22Rv1 (cell line): ENCODE results near the gene GOLGA5.
"Not testable (repeated sequence)": the region's sequence is repeated elsewhere in the genome, so short reads cannot be mapped to it uniquely, and the experiment has no call there.

ENCODE experiments used
- H3K27ac ChIP-seq: fragments of 450-650 bp; 2 replicates; pipeline ENCODE4 v1.5.1; 2017
- ZFX ChIP-seq: fragments of 450-650 bp; IDR thresholded peaks from 2 replicates; pipeline ENCODE4 v1.6.1; 2017; ENCODE audit warnings: antibody characterized with exemption, borderline replicate concordance
- TF ChIP-seq, protein P1 (sequence below): fragments of 450-650 bp; IDR thresholded peaks from 2 replicates; pipeline ENCODE4 v1.5.1; 2017; ENCODE audit warnings: mild to moderate bottlenecking

GOLGA5 gene

DNA sequence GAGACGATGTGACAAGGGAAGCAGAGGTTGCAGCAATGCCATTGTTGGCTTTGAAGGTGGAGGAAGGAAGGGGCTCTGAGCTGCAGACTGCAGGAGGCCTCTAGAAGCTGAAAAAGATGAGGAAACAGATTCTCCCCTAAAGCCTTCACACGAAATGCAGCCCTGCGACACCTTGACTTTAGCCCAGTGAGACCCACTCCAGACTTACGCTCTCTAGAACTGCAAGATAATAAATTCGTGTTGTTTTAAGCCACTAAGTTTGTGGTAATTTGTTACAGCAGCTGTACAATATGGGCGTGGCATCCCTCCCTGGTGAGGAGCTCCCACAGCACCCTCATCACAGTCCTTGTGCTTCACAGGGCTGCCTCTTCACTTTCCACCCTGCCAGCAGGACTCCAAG lies 53.2 kb downstream of the GOLGA5 start:
- TF ChIP-seq, protein P1, sequence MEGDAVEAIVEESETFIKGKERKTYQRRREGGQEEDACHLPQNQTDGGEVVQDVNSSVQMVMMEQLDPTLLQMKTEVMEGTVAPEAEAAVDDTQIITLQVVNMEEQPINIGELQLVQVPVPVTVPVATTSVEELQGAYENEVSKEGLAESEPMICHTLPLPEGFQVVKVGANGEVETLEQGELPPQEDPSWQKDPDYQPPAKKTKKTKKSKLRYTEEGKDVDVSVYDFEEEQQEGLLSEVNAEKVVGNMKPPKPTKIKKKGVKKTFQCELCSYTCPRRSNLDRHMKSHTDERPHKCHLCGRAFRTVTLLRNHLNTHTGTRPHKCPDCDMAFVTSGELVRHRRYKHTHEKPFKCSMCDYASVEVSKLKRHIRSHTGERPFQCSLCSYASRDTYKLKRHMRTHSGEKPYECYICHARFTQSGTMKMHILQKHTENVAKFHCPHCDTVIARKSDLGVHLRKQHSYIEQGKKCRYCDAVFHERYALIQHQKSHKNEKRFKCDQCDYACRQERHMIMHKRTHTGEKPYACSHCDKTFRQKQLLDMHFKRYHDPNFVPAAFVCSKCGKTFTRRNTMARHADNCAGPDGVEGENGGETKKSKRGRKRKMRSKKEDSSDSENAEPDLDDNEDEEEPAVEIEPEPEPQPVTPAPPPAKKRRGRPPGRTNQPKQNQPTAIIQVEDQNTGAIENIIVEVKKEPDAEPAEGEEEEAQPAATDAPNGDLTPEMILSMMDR = no peak
- TF ChIP-seq ZFX = no peak
- H3K27ac ChIP-seq = no peak overlapping the region

DNA sequence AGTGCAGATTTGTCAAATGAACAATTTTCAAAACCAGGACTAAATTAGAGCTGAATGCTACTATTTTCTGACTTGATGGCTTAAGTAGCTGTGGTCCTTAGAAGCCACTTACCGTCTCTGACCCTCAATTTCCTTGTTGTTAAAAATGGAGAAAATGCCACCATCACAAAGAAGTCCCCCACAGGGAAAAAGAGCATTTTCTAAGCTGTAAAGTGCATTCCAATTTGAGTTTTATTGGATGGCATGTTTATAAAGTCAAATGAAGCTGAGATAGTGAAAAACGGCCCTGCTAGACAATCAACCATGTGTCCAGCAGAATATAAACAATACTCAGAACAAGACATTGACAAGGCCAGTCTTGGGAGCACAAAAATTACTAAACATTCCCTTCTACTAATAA lies 53.6 kb downstream of the GOLGA5 start:
- TF ChIP-seq ZFX = no peak
- TF ChIP-seq, protein P1 = no peak
- no peak overlapping the region for H3K27ac ChIP-seq

DNA sequence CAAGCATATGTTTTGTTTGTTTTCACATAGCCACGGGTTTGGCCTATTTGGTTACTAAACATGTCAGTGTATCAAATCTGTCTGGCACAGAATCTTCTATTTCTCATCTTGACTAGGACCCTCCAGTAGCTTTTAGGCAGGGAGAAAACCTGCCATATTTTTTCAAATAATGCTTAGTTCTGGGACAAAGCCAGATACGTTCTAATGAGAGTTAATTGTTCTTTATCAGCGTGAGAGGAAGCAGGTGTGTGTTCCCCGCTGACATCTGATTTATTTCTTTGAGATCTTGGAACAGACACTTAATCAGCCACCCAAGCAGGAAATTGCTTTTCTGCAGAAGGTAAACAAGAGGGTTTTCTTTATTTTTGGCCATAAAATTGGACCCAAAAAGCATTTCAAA lies 54.8 kb downstream of the GOLGA5 start:
- no peak overlapping the region for H3K27ac ChIP-seq
- TF ChIP-seq, protein P1 = no peak

DNA sequence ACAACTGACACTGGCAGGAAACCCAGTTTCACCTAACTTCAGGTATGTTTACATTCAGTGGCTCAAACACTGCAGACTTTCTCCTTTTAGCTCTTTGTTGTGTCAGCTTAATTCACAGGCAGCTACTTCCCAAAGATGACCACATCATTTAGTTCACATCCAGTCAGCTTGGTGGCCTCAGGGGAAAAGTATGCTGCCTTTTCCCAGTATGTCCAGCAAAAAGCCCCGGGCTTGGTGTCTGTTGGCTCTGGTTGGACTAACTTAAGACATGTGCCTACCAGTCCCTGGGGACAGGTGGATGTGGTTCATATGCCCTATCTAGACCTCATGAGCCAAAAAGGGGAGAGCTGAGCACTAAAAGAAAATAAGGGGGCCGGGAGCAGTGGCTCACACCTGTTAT lies 56.4 kb downstream of the GOLGA5 start:
- H3K27ac ChIP-seq = no peak overlapping the region
- TF ChIP-seq, protein P1 = no peak
- no peak for TF ChIP-seq ZFX

DNA sequence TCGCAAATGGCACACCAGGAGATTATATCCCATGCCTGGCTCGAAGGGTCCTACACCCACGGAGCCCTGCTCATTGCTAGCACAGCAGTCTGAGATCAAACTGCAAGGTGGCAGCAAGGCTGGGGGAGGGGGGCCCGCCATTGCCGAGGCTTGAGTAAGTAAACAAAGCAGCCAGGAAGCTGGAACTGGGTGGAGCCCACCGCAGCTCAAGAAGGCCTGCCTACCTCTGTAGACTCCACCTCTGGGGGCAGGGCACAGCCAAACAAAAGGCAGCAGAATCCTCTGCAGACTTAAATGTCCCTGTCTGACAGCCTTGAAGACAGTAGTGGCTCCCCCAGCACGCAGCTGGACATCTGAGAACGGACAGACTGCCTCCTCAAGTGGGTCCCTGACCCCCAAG lies 59.0 kb downstream of the GOLGA5 start:
- not testable (repeated sequence) for H3K27ac ChIP-seq

DNA sequence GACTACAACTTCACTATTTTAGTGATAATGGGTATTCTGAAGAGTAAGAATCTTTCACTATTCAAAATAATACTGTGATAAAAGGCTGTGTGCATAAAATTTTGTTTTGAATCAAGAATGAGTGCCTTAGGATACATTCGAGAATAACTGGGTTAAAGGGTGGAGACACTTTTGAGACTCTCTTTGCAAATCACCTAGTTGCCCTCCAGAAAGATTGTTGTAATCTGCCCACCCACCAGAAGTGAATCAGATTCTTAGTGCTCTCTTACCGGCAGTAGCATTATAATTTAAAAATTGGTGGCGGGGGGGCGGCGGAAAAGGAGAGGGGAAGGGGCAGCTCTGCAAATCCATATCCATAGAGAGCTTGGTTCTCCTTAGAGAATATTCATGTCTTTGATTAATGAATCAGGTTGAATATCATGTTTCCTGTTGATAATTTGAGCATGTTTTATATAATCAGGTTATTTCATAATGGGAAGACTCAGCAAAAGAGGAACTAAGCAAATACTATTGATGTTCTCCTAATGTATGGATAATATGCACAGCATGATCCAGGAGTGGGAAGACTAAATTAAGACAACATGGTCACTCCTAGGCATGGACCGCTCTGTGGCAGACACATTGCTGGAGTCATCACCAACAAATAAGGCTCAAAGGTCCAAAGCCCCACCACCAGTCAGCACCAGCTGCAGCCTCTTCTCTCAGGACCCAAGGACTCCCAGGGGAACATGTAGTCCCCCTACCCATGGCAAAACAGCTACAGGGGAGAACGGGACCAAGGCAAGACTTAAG lies 66.1 kb downstream of the GOLGA5 start:
- TF ChIP-seq, protein P1 = no peak
- no peak overlapping the region for H3K27ac ChIP-seq

DNA sequence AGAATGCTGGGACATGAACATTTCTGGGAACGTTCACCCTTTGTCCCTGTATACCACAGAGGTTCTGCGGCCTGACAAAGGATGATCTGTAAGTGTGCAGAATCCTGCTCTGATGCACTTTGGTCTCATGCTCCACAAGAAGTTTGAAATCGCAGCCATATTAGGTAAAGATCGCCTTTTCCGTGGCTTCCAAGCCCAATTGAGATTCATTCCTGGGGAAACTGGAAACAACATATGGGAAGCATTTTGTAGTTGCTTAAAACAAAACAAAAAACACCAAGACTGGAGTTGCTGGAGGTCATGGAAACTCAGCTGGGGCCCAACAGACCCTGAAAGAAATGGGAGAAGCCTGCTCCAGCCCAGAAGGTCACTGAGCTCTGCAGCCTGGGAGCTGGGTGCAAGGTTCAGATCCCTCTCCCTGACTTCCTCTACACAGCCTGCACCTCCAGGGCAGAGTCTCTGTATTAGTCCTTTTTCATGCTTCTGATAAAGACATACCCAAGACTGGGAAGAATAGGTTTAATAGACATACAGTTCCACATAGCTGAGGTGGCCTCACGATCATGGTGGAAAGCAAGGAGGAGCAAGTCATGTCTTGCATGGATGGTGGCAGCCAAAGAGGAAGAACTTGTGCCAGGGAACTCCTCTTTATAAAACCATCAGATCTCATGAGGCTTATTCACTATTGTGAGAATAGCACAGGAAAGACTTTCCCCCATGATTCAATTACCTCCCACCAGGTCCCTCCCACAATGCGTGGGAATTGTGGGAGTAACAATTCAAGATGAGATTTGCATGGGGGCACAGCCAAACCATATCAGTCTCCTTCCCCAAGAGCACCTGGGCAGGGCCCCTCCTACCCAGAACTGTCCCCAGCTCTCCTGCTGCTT lies 68.0 kb downstream of the GOLGA5 start:
- TF ChIP-seq ZFX = no peak
- TF ChIP-seq, protein P1 = no peak
- no peak overlapping the region for H3K27ac ChIP-seq
